IMR-90 (cell line): Measurements from ENCODE around the gene CLSTN1.

ENCODE experiments used
- BHLHE40 ChIP-seq: fragments of 150-350 bp; IDR thresholded peaks from 2 replicates; pipeline ENCODE4 v1.6.1; 2016; ENCODE audit warnings: mild to moderate bottlenecking, low read depth, low read length
- CHD1 ChIP-seq: IDR thresholded peaks from 2 replicates; pipeline ENCODE4 v1.6.1; 2012; ENCODE audit warnings: low read depth, low read length, improper control_type of control experiment
- FOS ChIP-seq: fragments of 150-350 bp; IDR thresholded peaks from 2 replicates; pipeline ENCODE4 v1.6.1; 2016; ENCODE audit warnings: low read depth, low read length
- MAFK ChIP-seq: IDR thresholded peaks from 2 replicates; pipeline ENCODE4 v1.6.1; 2012; ENCODE audit warnings: low read depth, low read length, improper control_type of control experiment
- MAZ ChIP-seq: IDR thresholded peaks from 2 replicates; pipeline ENCODE4 v1.6.1; 2012; ENCODE audit warnings: low read depth, mild to moderate bottlenecking, low read length, improper control_type of control experiment, moderate library complexity, borderline replicate concordance
- MXI1 ChIP-seq: IDR thresholded peaks from 2 replicates; pipeline ENCODE4 v1.6.1; 2012; ENCODE audit warnings: low read depth, mild to moderate bottlenecking, low read length, moderate library complexity, borderline replicate concordance
- POLR2A ChIP-seq: IDR thresholded peaks from 2 replicates; pipeline ENCODE4 v1.6.1; 2012; ENCODE audit warnings: mild to moderate bottlenecking, low read depth, low read length
- RAD21 ChIP-seq: IDR thresholded peaks from 2 replicates; pipeline ENCODE4 v1.6.1; 2012; ENCODE audit warnings: low read length, improper control_type of control experiment
- RFX5 ChIP-seq: IDR thresholded peaks from 2 replicates; pipeline ENCODE4 v1.8.0; 2012; ENCODE audit warnings: low read depth, mild to moderate bottlenecking, low read length, moderate library complexity
- SMC3 ChIP-seq: fragments of 150-350 bp; IDR thresholded peaks from 2 replicates; pipeline ENCODE4 v1.6.1; 2016; ENCODE audit warnings: low read depth, mild to moderate bottlenecking, antibody characterized with exemption, low read length, moderate library complexity
- TF ChIP-seq, protein P1 (sequence below): conservative IDR thresholded peaks from 2 replicates; pipeline ENCODE4 v1.5.1; 2012; ENCODE audit warnings: mild to moderate bottlenecking, low read depth, low read length, improper control_type of control experiment
- TF ChIP-seq, protein P2 (sequence below): fragments of 150-350 bp; IDR thresholded peaks from 2 replicates; pipeline ENCODE4 v1.6.1; 2016; ENCODE audit warnings: low read depth, mild to moderate bottlenecking, low read length, moderate library complexity, borderline replicate concordance
- TF ChIP-seq, protein P3 (sequence below): fragments of 150-350 bp; IDR thresholded peaks from 2 replicates; pipeline ENCODE4 v1.6.1; 2017; ENCODE audit warnings: mild to moderate bottlenecking, antibody characterized with exemption, low read length, low read depth

DNA sequence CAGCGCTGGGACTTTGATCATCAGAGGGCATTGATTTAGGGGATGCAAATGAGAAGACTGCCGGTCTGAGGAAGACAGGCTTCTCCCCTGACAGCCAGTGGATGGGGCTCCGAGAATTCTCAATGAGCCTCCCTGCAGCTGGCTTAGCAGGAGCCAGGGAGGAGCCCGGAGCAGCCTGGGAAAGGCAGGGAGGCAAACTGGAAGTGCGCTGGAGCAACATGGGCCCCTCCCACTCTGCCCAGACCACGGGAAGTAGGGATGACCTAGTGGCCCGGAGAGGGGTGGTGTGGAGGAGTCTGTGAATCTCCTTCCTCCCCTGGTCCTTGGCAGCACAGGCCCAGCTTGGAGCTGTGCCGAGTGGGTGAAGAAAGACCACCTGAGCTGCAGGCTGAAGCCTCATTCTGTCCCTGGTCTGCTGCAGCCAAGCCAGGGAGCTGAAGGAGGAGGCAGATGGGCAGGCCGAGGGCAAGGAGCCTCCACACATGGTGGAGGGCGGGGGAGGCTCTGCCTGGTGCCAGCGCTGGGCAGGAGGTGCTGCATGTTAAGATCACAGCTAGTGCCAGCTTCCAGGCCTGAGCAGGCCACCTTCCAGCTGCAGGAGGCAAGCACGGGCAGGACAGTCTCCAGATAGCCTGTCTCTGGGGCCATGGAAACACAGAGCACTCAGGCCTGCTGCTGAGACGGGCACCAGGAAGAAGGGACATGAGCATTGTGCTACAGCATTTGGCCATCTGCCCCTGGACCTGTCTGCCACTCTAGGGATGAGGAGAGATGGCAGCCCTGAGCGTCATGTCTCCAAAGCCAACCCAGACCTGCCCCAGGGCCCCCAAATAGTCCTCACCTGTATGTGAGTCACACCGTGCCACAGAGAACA lies 12.2 kb upstream of the CLSTN1 start:
- TF ChIP-seq MAFK = no peak
- TF ChIP-seq, protein P1, sequence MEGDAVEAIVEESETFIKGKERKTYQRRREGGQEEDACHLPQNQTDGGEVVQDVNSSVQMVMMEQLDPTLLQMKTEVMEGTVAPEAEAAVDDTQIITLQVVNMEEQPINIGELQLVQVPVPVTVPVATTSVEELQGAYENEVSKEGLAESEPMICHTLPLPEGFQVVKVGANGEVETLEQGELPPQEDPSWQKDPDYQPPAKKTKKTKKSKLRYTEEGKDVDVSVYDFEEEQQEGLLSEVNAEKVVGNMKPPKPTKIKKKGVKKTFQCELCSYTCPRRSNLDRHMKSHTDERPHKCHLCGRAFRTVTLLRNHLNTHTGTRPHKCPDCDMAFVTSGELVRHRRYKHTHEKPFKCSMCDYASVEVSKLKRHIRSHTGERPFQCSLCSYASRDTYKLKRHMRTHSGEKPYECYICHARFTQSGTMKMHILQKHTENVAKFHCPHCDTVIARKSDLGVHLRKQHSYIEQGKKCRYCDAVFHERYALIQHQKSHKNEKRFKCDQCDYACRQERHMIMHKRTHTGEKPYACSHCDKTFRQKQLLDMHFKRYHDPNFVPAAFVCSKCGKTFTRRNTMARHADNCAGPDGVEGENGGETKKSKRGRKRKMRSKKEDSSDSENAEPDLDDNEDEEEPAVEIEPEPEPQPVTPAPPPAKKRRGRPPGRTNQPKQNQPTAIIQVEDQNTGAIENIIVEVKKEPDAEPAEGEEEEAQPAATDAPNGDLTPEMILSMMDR = no peak
- TF ChIP-seq POLR2A = no peak
- TF ChIP-seq RAD21 = no peak
- TF ChIP-seq, protein P2, sequence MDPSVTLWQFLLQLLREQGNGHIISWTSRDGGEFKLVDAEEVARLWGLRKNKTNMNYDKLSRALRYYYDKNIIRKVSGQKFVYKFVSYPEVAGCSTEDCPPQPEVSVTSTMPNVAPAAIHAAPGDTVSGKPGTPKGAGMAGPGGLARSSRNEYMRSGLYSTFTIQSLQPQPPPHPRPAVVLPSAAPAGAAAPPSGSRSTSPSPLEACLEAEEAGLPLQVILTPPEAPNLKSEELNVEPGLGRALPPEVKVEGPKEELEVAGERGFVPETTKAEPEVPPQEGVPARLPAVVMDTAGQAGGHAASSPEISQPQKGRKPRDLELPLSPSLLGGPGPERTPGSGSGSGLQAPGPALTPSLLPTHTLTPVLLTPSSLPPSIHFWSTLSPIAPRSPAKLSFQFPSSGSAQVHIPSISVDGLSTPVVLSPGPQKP = no peak
- TF ChIP-seq, protein P3, sequence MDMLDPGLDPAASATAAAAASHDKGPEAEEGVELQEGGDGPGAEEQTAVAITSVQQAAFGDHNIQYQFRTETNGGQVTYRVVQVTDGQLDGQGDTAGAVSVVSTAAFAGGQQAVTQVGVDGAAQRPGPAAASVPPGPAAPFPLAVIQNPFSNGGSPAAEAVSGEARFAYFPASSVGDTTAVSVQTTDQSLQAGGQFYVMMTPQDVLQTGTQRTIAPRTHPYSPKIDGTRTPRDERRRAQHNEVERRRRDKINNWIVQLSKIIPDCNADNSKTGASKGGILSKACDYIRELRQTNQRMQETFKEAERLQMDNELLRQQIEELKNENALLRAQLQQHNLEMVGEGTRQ = no peak
- no peak for TF ChIP-seq MXI1
- no peak for TF ChIP-seq SMC3
- no peak for TF ChIP-seq FOS
- TF ChIP-seq MAZ = no peak
- TF ChIP-seq BHLHE40 = no peak
- TF ChIP-seq RFX5 = no peak
- no peak for TF ChIP-seq CHD1
